Stimulated activated effector memory CD8-positive, alpha-beta T cell treated with anti-CD3 and anti-CD28 coated beads, Interleukin-12 subunit alpha, Interleukin-12 subunit beta, amount 100 ng/mL, for 72 hours (primary cell): ENCODE measurements around the gene TCP10L.
"Not testable (repeated sequence)": the region's sequence is repeated elsewhere in the genome, so short reads cannot be mapped to it uniquely, and the experiment has no call there.

ENCODE experiments used
- ATAC-seq: fragments of 150-1000 bp; cut with Tn5 transposase; 2 replicates; pipeline ENCODE4 v1.10.0; 2021
- DNase-seq, 2 donors: peaks; one replicate each; pipeline ENCODE4 v3.0.0; 2021 to 2022; ENCODE audit warnings: low spot score in 2 of 2
- H3K27ac Mint-ChIP-seq: one replicate; pipeline ENCODE4 v1.8.0; 2022; ENCODE audit warnings: mild to moderate bottlenecking, mixed read lengths
- H3K36me3 Mint-ChIP-seq: one replicate; pipeline ENCODE4 v1.8.0; 2022; ENCODE audit warnings: mild to moderate bottlenecking, mixed read lengths
- H3K4me1 Mint-ChIP-seq: one replicate; pipeline ENCODE4 v1.8.0; 2022; ENCODE audit warnings: mixed read lengths
- H3K4me3 Mint-ChIP-seq: one replicate; pipeline ENCODE4 v1.8.0; 2022; ENCODE audit warnings: mild to moderate bottlenecking, mixed read lengths
- H3K9me3 Mint-ChIP-seq: one replicate; pipeline ENCODE4 v1.8.0; 2022; ENCODE audit warnings: mixed read lengths

Gene TCP10L

GRCh38 chr21:32549440-32549839 is 35.9 kb downstream of the TCP10L start:
- Mint-ChIP-seq H3K36me3 (no peaks in the 10 kb centered on the region), H3K4me3 (no peak overlapping the region), H3K27ac (no peak overlapping the region), H3K4me1 (peaks cover 14% of the 10 kb centered on the region), H3K9me3 (no peaks in the 10 kb centered on the region)
- DNase-seq (no peak), ATAC-seq (no peak)

DNA sequence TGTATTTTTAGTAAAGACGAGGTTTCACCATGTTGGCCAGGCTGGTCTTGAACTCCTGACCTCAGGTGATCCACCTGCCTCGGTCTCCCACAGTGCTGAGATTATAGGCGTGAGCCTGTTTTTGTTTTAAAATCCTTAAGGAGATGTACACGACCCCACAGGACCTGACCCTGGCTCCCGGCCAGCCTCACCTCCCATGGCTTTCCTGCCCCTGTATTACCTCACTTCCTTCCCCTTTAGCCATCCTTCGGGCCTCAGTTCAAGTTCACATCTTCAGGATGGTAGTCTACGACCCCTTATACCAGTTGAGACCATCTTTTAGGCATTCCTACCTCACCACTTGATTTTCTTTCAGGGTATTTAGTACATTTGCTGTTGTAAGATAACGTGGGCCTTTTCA is 36.3 kb downstream of the TCP10L start:
- ATAC-seq (no peak), DNase-seq (no peak)
- Mint-ChIP-seq H3K27ac (no peak overlapping the region), H3K4me1 (peaks cover 14% of the 10 kb centered on the region), H3K9me3 (no peaks in the 10 kb centered on the region), H3K4me3 (no peak overlapping the region), H3K36me3 (no peaks in the 10 kb centered on the region)

DNA sequence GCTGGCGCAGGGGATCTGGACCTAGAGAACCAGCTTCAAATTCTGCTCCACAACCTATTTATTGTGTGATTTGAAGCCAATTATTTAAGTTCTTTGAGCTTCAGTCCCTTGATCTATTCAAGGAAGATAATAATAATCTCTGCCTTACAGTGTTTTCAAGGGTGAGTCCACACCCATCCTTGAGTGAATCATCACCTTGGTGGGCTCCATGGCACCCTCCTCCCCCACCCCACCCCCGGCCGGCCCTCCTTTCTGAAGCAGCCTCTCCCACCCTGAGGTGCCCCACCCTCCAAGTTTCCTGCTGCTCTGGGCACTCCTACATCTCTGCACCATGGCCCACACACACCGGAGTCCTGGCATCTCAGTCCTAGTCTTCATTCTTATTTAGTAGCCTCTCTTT is 38.3 kb downstream of the TCP10L start:
- H3K4me3 Mint-ChIP-seq, result no peak overlapping the region
- no peaks in the 10 kb centered on the region for H3K36me3 Mint-ChIP-seq
- H3K9me3 Mint-ChIP-seq, result no peaks in the 10 kb centered on the region
- H3K4me1 Mint-ChIP-seq, result peaks cover 14% of the 10 kb centered on the region
- ATAC-seq (no peak), DNase-seq (no peak)
- peak overlapping the region; percentile 12 for H3K27ac Mint-ChIP-seq

GRCh38 chr21:32545948-32546441 is 39.3 kb downstream of the TCP10L start:
- H3K36me3 Mint-ChIP-seq, result no peaks in the 10 kb centered on the region
- DNase-seq (no peak), ATAC-seq (no peak)
- no peak overlapping the region for H3K27ac Mint-ChIP-seq
- H3K9me3 Mint-ChIP-seq, result no peaks in the 10 kb centered on the region
- peaks cover 7% of the 10 kb centered on the region for H3K4me1 Mint-ChIP-seq
- H3K4me3 Mint-ChIP-seq, result no peak overlapping the region

GRCh38 chr21:32544697-32545096 is 40.6 kb downstream of the TCP10L start:
- H3K4me1 Mint-ChIP-seq, result peaks cover 6% of the 10 kb centered on the region
- H3K4me3 Mint-ChIP-seq, result no peak overlapping the region
- no peaks in the 10 kb centered on the region for H3K36me3 Mint-ChIP-seq
- ATAC-seq (no peak), DNase-seq (no peak)
- H3K9me3 Mint-ChIP-seq, result no peaks in the 10 kb centered on the region
- H3K27ac Mint-ChIP-seq, result no peak overlapping the region

DNA sequence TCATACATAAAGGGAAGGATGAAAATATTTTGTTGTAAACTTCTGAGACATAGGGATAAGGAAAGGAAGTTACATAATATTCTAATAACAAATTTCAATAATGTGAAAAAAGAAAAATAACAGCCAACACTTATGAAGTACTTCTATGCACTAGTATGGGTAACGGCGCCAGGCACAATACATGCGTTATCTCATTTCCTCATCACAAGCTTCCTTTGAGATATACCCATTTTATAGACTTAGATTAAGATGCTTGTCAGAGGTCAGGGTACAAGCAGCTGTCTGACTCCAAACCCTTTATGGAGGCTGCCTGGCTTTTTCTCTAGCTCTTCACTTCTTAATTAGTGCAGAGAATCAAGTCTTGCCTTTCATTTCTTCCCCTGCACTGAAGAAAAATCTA is 41.3 kb downstream of the TCP10L start:
- Mint-ChIP-seq H3K27ac (no peak overlapping the region), H3K36me3 (no peaks in the 10 kb centered on the region), H3K4me1 (peaks cover 9% of the 10 kb centered on the region), H3K9me3 (no peaks in the 10 kb centered on the region), H3K4me3 (no peak overlapping the region)
- no peak for ATAC-seq
- DNase-seq, result no peak

GRCh38 chr21:32543056-32543455 is 42.3 kb downstream of the TCP10L start:
- peaks cover 17% of the 10 kb centered on the region for H3K4me1 Mint-ChIP-seq
- not testable (repeated sequence) for H3K9me3 Mint-ChIP-seq, H3K4me3 Mint-ChIP-seq, H3K36me3 Mint-ChIP-seq, H3K27ac Mint-ChIP-seq, DNase-seq, ATAC-seq

DNA sequence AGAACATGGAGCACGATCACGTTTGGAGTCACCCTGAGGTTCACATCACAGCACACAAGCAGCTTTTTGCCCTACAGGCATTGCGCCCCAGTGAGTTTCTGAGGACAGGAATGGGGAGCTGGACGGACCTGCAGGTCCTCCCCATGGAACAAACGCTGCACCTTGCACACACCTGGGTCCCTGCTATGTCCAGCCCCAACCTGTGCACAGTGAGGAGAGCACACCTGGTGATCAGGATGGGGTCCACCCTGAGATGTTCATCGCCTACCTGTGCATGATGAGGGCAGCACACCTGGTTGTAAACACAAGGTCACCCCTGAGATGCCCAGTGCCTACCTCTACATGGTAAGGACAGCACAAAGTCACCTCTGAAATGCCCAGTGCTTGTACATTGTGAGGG is 45.9 kb downstream of the TCP10L start:
- Mint-ChIP-seq H3K36me3 (no peaks in the 10 kb centered on the region), H3K27ac (no peak overlapping the region), H3K9me3 (no peaks in the 10 kb centered on the region), H3K4me3 (no peak overlapping the region), H3K4me1 (peaks cover 32% of the 10 kb centered on the region)
- ATAC-seq, result no peak
- DNase-seq, result no peak

- no peaks in the 10 kb centered on the region for H3K9me3 Mint-ChIP-seq
- peak overlapping the region; percentile 27 for H3K4me3 Mint-ChIP-seq
- ATAC-seq (peak; percentile 98), DNase-seq (no peak)
- H3K27ac Mint-ChIP-seq, result peak overlapping the region; percentile 15
- H3K36me3 Mint-ChIP-seq, result no peaks in the 10 kb centered on the region
- H3K4me1 Mint-ChIP-seq, result peaks cover 34% of the 10 kb centered on the region
Observed at GRCh38 chr21:32538147-32538792, 47.1 kb downstream of the TCP10L start.

GRCh38 chr21:32537569-32537881 is 47.8 kb downstream of the TCP10L start:
- Mint-ChIP-seq H3K4me1 (peaks cover 40% of the 10 kb centered on the region), H3K36me3 (no peaks in the 10 kb centered on the region), H3K27ac (no peak overlapping the region), H3K4me3 (peak overlapping the region; percentile 3), H3K9me3 (no peaks in the 10 kb centered on the region)
- ATAC-seq, result no peak
- DNase-seq, result no peak

- ATAC-seq, result peak; percentile 49
Observed at GRCh38 chr21:32535612-32536011, 49.7 kb downstream of the TCP10L start.

GRCh38 chr21:32534113-32534512 is 51.2 kb downstream of the TCP10L start:
- ATAC-seq (no peak), DNase-seq (no peak)
- Mint-ChIP-seq H3K4me3 (no peak overlapping the region), H3K36me3 (no peaks in the 10 kb centered on the region), H3K27ac (no peak overlapping the region), H3K4me1 (peaks cover 48% of the 10 kb centered on the region), H3K9me3 (no peaks in the 10 kb centered on the region)

More at GRCh38 chr21:32535612-32536011, 49.7 kb downstream of the TCP10L start:
- no peak overlapping the region for H3K4me3 Mint-ChIP-seq
- H3K36me3 Mint-ChIP-seq, result no peaks in the 10 kb centered on the region
- no peaks in the 10 kb centered on the region for H3K9me3 Mint-ChIP-seq
- peaks cover 45% of the 10 kb centered on the region for H3K4me1 Mint-ChIP-seq
- H3K27ac Mint-ChIP-seq, result no peak overlapping the region
- no peak for DNase-seq

DNA sequence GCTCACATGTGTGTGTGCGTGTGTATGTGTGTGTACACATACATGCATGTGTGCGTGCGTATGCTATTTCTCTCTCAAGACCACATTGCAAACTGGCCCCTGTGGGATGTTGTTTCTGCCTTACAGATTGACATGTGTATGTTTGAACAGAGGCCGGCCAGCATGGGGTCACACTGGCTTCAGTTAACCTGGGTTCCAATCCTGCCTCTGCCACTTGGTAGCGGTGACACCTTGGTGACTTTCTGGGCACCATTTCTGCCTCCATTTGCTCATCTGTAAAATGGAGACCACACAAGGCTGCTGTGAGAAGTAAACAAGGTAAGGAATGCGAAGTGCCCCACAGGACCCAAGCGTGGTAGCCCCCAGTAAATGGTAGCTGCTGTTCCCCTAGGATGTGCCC is 51.7 kb downstream of the TCP10L start:
- no peak overlapping the region for H3K4me3 Mint-ChIP-seq
- DNase-seq (no peak), ATAC-seq (no peak)
- no peaks in the 10 kb centered on the region for H3K9me3 Mint-ChIP-seq
- H3K4me1 Mint-ChIP-seq, result peaks cover 45% of the 10 kb centered on the region
- no peak overlapping the region for H3K27ac Mint-ChIP-seq
- H3K36me3 Mint-ChIP-seq, result no peaks in the 10 kb centered on the region

- Mint-ChIP-seq H3K4me1 (peaks cover 40% of the 10 kb centered on the region), H3K9me3 (no peaks in the 10 kb centered on the region)
Observed at GRCh38 chr21:32533053-32533452, 52.3 kb downstream of the TCP10L start.

GRCh38 chr21:32532636-32533035 is 52.7 kb downstream of the TCP10L start:
- Mint-ChIP-seq H3K4me1 (peaks cover 38% of the 10 kb centered on the region), H3K36me3 (no peaks in the 10 kb centered on the region), H3K4me3 (no peak overlapping the region), H3K27ac (no peak overlapping the region), H3K9me3 (no peaks in the 10 kb centered on the region)
- DNase-seq (no peak), ATAC-seq (no peak)

More at GRCh38 chr21:32533053-32533452, 52.3 kb downstream of the TCP10L start:
- DNase-seq (no peak), ATAC-seq (no peak)
- Mint-ChIP-seq H3K27ac (no peak overlapping the region), H3K36me3 (no peaks in the 10 kb centered on the region), H3K4me3 (no peak overlapping the region)

DNA sequence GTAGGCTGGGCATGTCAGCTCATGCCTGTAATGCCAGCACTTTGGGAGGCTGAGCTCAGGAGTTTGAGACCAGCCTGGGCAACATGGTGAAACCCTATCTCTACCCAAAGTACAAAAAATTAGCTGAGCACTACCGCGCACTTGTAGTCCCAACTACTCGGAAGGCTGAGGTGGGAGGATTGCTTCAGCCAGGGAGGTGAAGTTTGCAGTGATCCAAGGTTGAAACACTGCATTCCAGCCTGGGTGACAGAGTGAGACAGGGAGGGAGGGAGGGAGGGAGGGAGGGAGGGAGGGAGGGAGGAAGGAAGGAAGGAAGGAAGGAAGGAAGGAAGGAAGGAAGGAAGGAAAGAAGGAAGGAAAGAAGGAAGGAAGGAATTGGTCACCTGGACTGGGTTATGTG is 53.8 kb downstream of the TCP10L start:
- not testable (repeated sequence) for H3K9me3 Mint-ChIP-seq, H3K27ac Mint-ChIP-seq, ATAC-seq, H3K4me3 Mint-ChIP-seq, H3K36me3 Mint-ChIP-seq, DNase-seq
- H3K4me1 Mint-ChIP-seq, result peaks cover 28% of the 10 kb centered on the region

DNA sequence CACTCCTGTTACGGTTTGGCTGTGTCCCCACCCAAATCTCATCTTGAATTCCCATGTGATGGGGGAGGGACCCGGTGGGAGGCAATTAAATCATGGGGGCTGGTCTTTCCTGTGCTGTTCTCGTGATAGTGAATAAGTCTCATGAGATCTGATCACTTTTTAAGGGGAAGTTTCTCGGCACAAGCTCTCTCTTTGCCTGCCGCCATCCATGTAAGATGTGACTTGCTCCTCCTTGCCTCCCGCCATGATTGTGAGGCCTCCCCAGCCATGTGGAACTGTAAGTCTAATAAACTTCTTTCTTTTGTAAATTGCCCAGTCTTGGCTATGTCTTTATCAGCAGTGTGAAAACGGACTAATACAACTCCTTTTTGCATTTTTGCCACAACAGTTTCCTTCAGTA is 54.5 kb downstream of the TCP10L start:
- DNase-seq, ATAC-seq, H3K9me3 Mint-ChIP-seq, H3K27ac Mint-ChIP-seq, H3K36me3 Mint-ChIP-seq, H3K4me3 Mint-ChIP-seq: not testable (repeated sequence)
- H3K4me1 Mint-ChIP-seq, result peaks cover 27% of the 10 kb centered on the region
